ENCODE measurements around the gene KCNE5. TPM values are rescaled to one million over a fixed set of nuclear protein-coding genes. Genes with fewer than 3 reads are reported as not detected.

Gene KCNE5
- total and polyA plus RNA-seq, 9 of the 15 experiments (the other 6 are each of a cell fraction or from before 2014, with no cell fraction given): 0.08 to 0.38 (median 0.21) TPM; not detected in 1

DNA sequence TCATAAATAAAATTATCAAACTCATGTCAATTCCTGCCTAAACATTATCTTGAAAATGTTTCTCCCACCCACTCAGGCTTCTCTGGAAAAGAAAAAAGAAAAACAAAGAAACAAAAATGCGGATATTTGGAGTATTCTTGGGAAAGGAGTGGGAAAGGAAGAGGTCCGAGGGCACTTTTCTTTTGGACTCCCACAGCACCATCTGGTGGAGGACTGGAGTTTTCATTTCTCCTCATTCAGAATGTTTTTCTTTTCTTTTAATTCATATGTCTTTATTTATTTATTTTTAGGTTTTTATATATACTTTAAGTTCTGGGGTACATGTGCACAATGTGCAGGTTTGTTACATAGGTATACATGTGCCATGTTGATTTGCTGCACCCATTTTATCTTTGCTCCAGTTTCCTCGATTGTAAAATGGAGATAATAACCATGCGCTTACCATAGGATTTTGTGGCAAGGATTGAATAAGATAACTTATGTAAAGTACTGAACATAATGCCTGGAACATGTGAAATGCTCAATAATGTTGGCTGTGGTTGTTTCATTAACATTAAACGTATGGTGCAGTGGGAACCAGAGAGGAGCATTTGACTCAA lies 8.0 kb upstream of the KCNE5 start (continued):
- TF ChIP-seq SMC3 (conservative IDR thresholded peaks at IDR 0.05; ENCODE audit: insufficient read depth, low read depth, low read length): peak; percentile 40; the same call in 1 of the 2 replicates

DNA sequence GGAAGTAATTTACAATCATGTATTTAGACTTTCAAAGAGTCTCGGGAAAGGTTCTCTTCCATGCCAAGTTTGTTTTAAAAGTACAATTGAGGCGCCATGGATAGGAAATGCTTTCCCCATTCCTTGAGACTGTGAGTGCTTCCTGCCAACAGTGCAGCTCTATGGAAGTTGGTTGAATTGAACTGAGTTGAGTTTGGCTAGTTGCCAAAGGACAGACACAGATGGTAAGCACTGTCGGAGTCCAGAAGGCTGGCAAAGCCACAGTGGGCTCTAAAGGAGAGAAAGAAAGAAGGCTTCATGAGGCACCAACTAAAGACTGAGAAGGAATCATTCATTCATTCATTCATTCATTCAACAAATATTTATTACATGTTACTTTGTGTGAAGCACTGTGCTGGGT lies 4.3 kb upstream of the KCNE5 start:
- H2AFZ ChIP-seq (ENCODE audit: low read depth, low read length): no peak overlapping the region
- 30% methylated on average over 3 of the region's 3 CpGs for WGBS (ENCODE audit: insufficient coverage, low coverage, missing lambda C conversion rate)
- ChIA-PET POLR2A (no interaction called here), CTCF (ENCODE audit: low intra/inter-chr PET ratio) (no interaction called here)
- DNase-seq (ENCODE audit: extremely low read depth in 1 of 4, low spot score in 3 of 4) (no peak), FAIRE-seq (no peak), ATAC-seq (no peak)
- no peaks in the 10 kb centered on the region for H4K20me1 ChIP-seq (replicated peaks; ENCODE audit: control insufficient read depth, insufficient read depth, low read length)
- no peaks in the 10 kb centered on the region for H3K36me3 ChIP-seq (ENCODE audit: control insufficient read depth, insufficient read depth, low read length)
- H3K4me3 ChIP-seq: no peak overlapping the region
- no TSS peak for BruUV-seq (replicated peaks)
- no peak overlapping the region for H3K4me2 ChIP-seq (ENCODE audit: insufficient read depth, low read length)
- no peak overlapping the region for H3K9ac ChIP-seq (ENCODE audit: insufficient read depth in 1 of 2, low read depth in 2 of 2, low read length in 2 of 2)
- peaks cover 2% of the 10 kb centered on the region; the same call in 1 of the 2 replicates for H3K9me3 ChIP-seq (replicated peaks; ENCODE audit: control insufficient read depth, insufficient read depth, low read depth, low read length)
- no peaks in the 10 kb centered on the region for H3K27me3 ChIP-seq (ENCODE audit: control insufficient read depth in 2 of 2, insufficient read depth in 2 of 2, low read length in 2 of 2)
- intact Hi-C loops (cut with micrococcal nuclease): no loop called here
- no peak overlapping the region for H3K27ac ChIP-seq (ENCODE audit: extremely low read depth, low read depth, low read length)
- in situ Hi-C loops (cut with MboI): no loop called here
- peaks cover 0 to 8% of the 10 kb centered on the region in 2 experiments; a peak in 4 of 5 replicates for H3K4me1 ChIP-seq (replicated peaks in 1 of 2; ENCODE audit: control insufficient read depth in 2 of 2, insufficient read depth in 2 of 2, low read length in 2 of 2)
- H3K79me2 ChIP-seq (ENCODE audit: control insufficient read depth, insufficient read depth, low read length): no peaks in the 10 kb centered on the region
- no peaks in the 10 kb centered on the region for H3K9me1 ChIP-seq (ENCODE audit: control insufficient read depth, insufficient read depth, low read length)
- TF ChIP-seq, protein P1, sequence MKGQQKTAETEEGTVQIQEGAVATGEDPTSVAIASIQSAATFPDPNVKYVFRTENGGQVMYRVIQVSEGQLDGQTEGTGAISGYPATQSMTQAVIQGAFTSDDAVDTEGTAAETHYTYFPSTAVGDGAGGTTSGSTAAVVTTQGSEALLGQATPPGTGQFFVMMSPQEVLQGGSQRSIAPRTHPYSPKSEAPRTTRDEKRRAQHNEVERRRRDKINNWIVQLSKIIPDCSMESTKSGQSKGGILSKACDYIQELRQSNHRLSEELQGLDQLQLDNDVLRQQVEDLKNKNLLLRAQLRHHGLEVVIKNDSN (CRISPR knock-in tag; IDR thresholded peaks at IDR 0.05): no peak
- peak; percentile 85 for TF ChIP-seq NFIC (IDR thresholded peaks at IDR 0.05)
- peak; percentile 49; the same call in 1 of the 2 replicates for TF ChIP-seq ZNF24 (IDR thresholded peaks at IDR 0.05)

All from K562 (cell line).